Natural killer cell treated with Interleukin-12 subunit alpha and Interleukin-12 subunit beta and Interleukin-15 and Interleukin-18, amount 100 ng/mL, for 72 hours (primary cell): ENCODE results near the gene TEAD1. TPM values are rescaled to one million over a fixed set of nuclear protein-coding genes. Genes with fewer than 3 reads are reported as not detected.
A peak's percentile ranks its signal among the peaks of the same experiment; 100 is the strongest.

Experiments
- ATAC-seq, 2 donors: fragments of 150-1000 bp; cut with Tn5 transposase in 1 of 2; sonication (Bioruptor Pico), chemical (Tn5 transposase) in 1 of 2; 2 replicates each; pipeline ENCODE4 v1.10.0; 2021
- DNase-seq: peaks from one replicate; pipeline ENCODE4 v3.0.0; 2022; ENCODE audit warnings: low spot score
- H3K27ac Mint-ChIP-seq, 2 donors: 1 replicate in 1 of 2; 2 replicates in 1 of 2; pipeline ENCODE4 v1.8.0; 2022; ENCODE audit warnings: mixed read lengths in 2 of 2, mild to moderate bottlenecking in 1 of 2, moderate library complexity in 1 of 2
- H3K27me3 Mint-ChIP-seq, 2 donors: 1 replicate in 1 of 2; 2 replicates in 1 of 2; pipeline ENCODE4 v1.8.0; 2022; ENCODE audit warnings: mixed read lengths in 2 of 2
- H3K36me3 Mint-ChIP-seq: one replicate; pipeline ENCODE4 v1.8.0; 2022; ENCODE audit warnings: mixed read lengths
- H3K4me1 Mint-ChIP-seq, 2 donors: 1 replicate in 1 of 2; 2 replicates in 1 of 2; pipeline ENCODE4 v1.8.0; 2022; ENCODE audit warnings: low read depth in 2 of 2, mixed read lengths in 2 of 2, mild to moderate bottlenecking in 1 of 2
- H3K4me3 Mint-ChIP-seq: one replicate; pipeline ENCODE4 v1.8.0; 2022; ENCODE audit warnings: mixed read lengths
- H3K9me3 Mint-ChIP-seq: 2 replicates; pipeline ENCODE4 v1.8.0; 2022; ENCODE audit warnings: mixed read lengths
- total RNA-seq, 2 donors: library from RNA; stranded (reverse); gene quantifications; one replicate each; pipeline ENCODE4 v1.2.3, GENCODE V29; 2022

The TEAD1 gene
- total RNA-seq, result under 1 TPM in 1 of 2 donors, not detected in 1; 0.06 TPM

DNA sequence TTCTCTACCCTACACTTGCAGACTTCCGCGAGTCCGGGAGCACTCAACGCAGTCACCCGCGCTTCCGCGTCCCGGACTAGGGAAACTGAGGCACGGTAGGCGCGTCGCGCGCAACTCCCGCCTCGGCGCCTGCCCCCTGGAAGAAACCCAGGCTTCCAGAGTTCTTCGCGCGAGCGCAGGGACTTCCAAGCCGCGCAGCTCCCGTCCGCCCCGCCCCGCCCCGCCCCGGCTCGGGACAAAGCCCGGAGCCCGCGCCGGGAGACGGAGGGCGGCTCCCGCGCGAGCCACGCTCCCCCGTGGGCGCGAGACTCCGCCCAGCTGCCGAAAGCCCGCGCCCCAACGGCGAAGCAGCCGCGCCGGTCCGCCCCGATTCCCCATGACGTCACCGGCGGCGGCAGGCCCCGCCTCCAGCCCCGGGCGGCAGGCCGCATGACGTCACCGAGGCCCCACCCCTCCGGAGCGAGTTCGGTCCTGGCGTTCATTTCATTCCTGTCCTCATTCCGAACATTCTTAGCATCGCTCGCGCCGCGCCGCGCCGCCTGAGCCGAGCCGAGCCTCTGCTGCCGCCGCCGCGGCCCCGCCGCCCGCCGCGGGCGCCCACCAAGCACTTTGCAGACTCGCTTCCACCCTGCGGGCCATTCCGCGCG lies at the start of gene TEAD1:
TEAD1 (plus strand) TSS at position 498 of the 647 bp plus-strand sequence.
- DNase-seq (peak; percentile 87), ATAC-seq (peak; percentile 88 to 94)
- Mint-ChIP-seq H3K4me1 (peaks cover 5% of the 10 kb centered on the region in 2 donors), H3K36me3 (peaks cover 7% of the 10 kb centered on the region), H3K9me3 (peaks cover 6% of the 10 kb centered on the region), H3K4me3 (peak within 1 kb of the TSS; percentile 78), H3K27ac (no peak within 1 kb of the TSS), H3K27me3 (peaks cover 34 to 66% of the 10 kb centered on the region in 2 donors)

DNA sequence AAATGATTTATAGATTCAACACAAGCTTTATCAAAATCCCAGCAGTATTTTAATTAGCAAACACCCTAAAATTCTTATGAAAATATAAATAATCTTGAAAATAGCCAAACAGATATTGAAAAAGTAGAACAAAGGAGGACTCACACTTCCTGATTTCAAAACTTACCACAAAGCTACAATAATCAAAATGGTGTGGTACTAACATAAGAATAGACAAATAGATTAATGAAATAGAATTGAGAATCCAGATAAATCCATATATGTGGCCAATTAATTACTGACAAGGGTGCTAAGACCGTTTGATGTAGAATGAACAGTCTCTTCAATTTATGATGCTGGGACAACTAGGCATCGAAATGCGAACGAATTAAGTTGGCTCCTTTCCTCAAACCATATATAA lies 49.6 kb upstream of the TEAD1 start:
- no peak for ATAC-seq
- Mint-ChIP-seq H3K4me1 (no peaks in the 10 kb centered on the region), H3K9me3 (peaks cover 11% of the 10 kb centered on the region), H3K4me3 (no peak overlapping the region), H3K27me3 (peaks cover 4 to 9% of the 10 kb centered on the region in 2 donors), H3K27ac (no peak overlapping the region), H3K36me3 (peaks cover 6% of the 10 kb centered on the region)
- DNase-seq, result no peak

DNA sequence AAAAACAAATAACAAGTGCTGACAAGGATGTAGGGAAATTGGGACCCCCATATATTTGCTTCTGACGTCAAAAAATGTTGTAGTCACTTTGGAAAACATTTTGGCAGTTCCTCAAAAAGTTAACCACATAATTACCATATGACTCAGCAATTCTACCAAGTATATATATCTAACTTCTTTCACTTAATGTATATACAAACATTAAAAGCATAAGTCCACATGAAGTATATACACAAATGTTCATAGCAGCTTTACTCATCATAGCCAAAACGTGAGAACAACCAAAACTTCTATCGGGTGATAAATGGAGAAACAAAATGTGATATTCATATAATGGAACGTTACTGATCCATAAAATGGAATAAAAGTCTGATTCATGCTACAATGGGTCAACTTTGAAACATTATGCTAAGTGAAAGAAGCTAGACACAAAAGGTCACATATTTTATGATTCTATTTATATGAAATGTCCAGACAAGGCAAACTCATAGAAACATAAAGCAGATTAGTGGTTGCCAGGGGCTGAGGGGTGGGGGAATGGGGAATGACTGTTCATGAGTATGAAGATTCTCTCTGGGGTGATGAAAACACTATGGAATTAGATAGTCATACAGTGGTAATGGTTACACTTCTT lies 48.7 kb upstream of the TEAD1 start:
- H3K36me3 Mint-ChIP-seq, result peaks cover 3% of the 10 kb centered on the region
- no peaks in the 10 kb centered on the region for H3K4me1 Mint-ChIP-seq
- H3K4me3 Mint-ChIP-seq, result no peak overlapping the region
- peaks cover 10% of the 10 kb centered on the region for H3K9me3 Mint-ChIP-seq
- ATAC-seq (no peak), DNase-seq (no peak)
- H3K27ac Mint-ChIP-seq, result no peak overlapping the region
- H3K27me3 Mint-ChIP-seq, result peaks cover 4 to 9% of the 10 kb centered on the region in 2 donors

DNA sequence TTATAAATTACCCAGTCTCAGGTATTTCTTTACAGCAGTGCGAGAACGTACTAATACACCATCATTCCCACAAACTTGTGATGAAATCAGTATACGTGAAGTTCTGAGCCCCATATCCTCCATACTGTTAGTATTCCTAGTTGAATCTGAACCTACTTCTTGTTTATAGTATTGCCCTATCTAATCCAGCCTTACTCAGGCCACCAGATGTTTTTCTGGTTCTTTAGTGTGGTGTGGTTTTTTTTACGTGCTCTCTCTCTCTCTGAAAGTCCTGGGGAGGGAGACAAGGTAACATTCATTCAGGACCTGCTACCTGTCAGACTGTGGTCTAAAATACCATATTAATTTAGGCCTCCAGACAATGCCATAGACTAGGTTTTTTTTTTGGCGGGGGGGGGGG lies 47.6 kb upstream of the TEAD1 start:
- no peak for ATAC-seq
- Mint-ChIP-seq H3K36me3 (no peaks in the 10 kb centered on the region), H3K4me3 (no peak overlapping the region), H3K27me3 (peaks cover 4 to 13% of the 10 kb centered on the region in 2 donors), H3K4me1 (no peaks in the 10 kb centered on the region), H3K27ac (no peak overlapping the region), H3K9me3 (peaks cover 7% of the 10 kb centered on the region)
- DNase-seq, result no peak

DNA sequence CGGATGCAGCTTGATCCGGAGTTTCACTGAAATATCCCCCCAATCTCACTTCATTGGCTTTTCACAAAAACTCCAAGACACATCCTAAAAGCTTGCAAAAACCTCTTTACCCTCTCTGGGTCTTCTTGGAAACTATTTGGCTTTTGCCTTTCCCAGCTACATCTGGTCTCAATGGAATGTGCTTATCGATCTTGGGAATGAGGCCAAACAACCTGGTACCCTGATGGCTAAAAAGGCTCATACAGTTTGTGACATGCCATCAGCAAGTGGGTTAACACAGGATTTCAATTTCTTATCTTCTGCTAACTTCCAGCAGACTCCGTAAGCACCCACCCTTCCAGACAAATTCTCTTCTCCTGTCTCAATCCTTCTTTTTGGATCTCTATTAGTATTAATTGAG lies 45.9 kb upstream of the TEAD1 start:
- Mint-ChIP-seq H3K27ac (no peak overlapping the region), H3K4me1 (no peaks in the 10 kb centered on the region), H3K27me3 (peaks cover 4 to 13% of the 10 kb centered on the region in 2 donors), H3K4me3 (no peak overlapping the region), H3K36me3 (no peaks in the 10 kb centered on the region), H3K9me3 (peaks cover 3% of the 10 kb centered on the region)
- ATAC-seq (no peak), DNase-seq (no peak)

DNA sequence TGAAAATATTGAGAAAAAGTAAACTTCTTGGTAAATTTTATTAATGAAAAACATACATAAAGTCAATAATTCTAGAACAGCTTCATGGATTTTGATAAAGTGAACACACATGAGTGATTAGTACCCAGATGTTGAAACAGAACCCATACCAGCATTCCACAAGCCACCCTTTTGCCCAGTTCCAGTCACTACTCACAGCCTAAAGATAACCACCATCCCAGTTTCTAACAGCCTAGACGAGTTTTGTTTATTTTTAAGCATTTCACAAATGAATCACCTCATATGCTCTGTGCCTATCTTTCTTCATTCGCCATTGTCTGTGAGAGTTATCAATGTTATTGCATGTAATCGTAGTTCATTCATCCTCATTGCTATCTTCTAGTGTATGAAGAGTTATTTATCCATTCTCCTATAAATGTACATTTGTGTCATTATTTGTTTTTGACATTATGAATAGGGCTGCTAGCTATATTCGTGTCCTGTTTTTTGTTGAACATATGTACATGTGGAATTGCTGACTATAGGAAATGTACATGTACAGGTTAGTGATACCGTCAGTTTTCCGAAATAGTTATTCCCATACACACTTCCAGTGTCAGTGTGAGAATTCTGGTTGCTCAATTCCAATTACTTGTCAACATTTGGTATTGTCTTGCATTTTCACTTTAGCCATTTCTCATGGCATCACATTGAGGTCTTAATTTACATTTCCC lies 44.5 kb upstream of the TEAD1 start:
- DNase-seq, result no peak

DNA sequence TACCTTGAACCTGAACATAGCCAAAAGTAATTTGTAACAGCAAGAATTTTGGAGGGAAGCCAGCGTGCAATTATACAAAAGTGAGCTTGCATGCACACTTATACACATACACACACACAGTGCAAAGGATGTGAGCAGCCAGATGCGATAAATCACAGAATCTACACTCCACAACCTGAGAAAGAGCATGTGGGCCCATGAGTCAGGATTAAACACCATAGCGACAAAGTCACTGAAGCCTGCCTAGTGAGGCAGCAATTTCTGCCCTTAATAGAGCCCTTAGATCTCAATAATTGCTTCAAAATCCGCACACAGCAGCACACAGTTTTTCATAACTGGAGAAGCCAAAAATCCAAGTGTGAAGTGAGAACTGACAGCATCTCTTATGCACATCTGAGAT lies 42.6 kb upstream of the TEAD1 start:
- DNase-seq, result no peak
- no peak for ATAC-seq
- Mint-ChIP-seq H3K27me3 (peaks cover 4 to 13% of the 10 kb centered on the region in 2 donors), H3K4me1 (no peaks in the 10 kb centered on the region), H3K36me3 (no peaks in the 10 kb centered on the region), H3K9me3 (no peaks in the 10 kb centered on the region), H3K4me3 (no peak overlapping the region), H3K27ac (no peak overlapping the region)

More for the DNA sequence above, 44.5 kb upstream of the TEAD1 start:
- no peaks in the 10 kb centered on the region for H3K36me3 Mint-ChIP-seq
- H3K4me3 Mint-ChIP-seq, result no peak overlapping the region
- peaks cover 4 to 13% of the 10 kb centered on the region in 2 donors for H3K27me3 Mint-ChIP-seq
- no peak overlapping the region for H3K27ac Mint-ChIP-seq
- no peak for ATAC-seq
- no peaks in the 10 kb centered on the region for H3K4me1 Mint-ChIP-seq
- peaks cover 3% of the 10 kb centered on the region for H3K9me3 Mint-ChIP-seq

DNA sequence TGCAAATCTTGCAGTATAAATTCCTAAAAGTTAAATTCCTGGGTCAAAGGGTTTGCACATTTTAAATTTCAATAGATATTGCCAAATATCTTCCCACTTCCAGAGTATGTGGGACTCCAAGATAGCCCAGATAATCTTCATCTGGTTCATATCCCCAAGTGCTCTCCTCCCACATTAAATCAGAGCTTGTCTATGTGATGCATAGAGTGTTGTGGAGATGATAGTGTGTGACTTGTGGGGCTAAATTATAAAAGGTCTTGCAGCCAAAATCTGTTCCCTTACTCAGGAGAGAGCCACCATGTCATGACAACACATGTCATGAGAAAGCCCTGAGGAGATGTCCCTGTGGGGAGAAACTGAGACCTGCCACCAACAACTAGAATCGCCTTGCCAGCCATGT lies 39.9 kb upstream of the TEAD1 start:
- Mint-ChIP-seq H3K4me3 (no peak overlapping the region), H3K4me1 (no peaks in the 10 kb centered on the region), H3K27ac (no peak overlapping the region), H3K27me3 (peaks cover 7 to 18% of the 10 kb centered on the region in 2 donors), H3K9me3 (no peaks in the 10 kb centered on the region), H3K36me3 (no peaks in the 10 kb centered on the region)
- ATAC-seq (no peak), DNase-seq (no peak)

DNA sequence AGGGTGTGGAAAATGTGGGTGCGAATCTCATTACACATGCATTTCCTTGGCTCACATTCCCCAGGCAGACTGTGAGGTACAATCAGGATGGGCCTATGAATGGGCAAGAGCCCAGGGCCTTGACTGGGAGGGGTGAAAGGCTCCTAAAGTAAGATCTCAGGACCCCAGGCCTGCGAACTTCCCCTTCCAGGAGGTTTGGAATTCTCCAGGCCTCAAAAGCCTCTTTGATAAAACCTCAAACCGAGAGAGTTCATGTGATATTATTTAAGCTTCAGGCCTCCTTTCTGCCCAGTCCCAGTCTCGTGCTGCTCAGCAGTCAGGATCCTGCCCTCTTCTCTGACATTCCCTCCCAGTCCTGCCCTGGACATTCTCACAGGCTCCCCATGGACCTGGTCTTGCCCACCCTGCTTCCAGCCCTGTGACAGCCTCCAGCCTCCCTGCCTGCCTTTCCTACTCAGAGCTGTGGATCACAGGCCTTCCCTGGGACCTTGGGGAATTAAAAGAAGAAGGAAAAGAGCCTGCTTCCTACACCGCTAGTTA lies 37.3 kb upstream of the TEAD1 start:
- no peak for DNase-seq
- no peak for ATAC-seq
- Mint-ChIP-seq H3K4me3 (no peak overlapping the region), H3K9me3 (no peaks in the 10 kb centered on the region), H3K27me3 (peaks cover 3 to 6% of the 10 kb centered on the region in 2 donors), H3K36me3 (no peaks in the 10 kb centered on the region), H3K4me1 (peaks cover 0 to 2% of the 10 kb centered on the region in 2 donors), H3K27ac (no peak overlapping the region)

DNA sequence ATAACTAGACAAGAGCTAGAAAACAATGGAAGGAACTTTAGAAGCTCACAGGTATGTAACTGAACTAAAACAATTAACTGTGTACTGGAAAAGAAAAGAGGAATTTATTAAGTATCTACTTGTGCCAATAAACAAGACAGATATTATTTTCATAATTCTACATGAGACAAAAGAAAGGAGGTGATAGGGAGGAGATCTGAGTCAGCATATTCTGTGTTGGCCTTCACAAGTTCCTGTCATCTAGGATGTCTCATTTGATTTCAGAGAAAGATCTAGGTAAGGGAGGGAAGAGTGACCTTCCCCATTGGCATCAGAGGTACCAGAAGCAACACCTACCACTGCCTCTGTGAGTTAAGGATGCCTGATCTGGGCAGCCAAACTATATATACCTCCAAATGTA lies 34.8 kb upstream of the TEAD1 start:
- Mint-ChIP-seq H3K4me3 (no peak overlapping the region), H3K9me3 (no peaks in the 10 kb centered on the region), H3K36me3 (no peaks in the 10 kb centered on the region), H3K4me1 (peaks cover 0 to 2% of the 10 kb centered on the region in 2 donors), H3K27ac (no peak overlapping the region), H3K27me3 (peaks cover 7 to 15% of the 10 kb centered on the region in 2 donors)
- no peak for ATAC-seq
- DNase-seq, result no peak

DNA sequence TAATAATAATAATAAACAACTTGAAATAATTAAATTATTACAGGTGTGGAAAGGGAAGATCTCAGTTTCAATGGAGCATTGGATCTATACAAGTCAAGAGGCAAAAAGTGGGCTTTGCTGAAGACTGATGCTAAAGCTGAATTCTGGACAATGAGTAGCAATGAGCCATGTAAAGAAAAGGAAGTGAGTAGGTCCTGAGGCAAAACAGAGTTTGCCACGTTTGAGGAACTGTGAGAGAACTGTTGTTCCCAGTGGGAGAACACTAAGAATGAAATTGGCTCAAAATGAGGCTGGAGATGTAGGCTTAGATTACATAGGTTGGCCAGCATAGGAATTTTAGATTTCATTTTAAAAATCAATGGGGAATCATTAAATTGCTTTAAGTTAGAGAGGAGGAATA lies 33.9 kb upstream of the TEAD1 start:
- no peak for ATAC-seq
- no peaks in the 10 kb centered on the region for H3K36me3 Mint-ChIP-seq
- DNase-seq, result no peak
- H3K4me3 Mint-ChIP-seq, result no peak overlapping the region
- H3K27me3 Mint-ChIP-seq, result peaks cover 9 to 15% of the 10 kb centered on the region in 2 donors
- no peaks in the 10 kb centered on the region for H3K9me3 Mint-ChIP-seq
- peaks cover 0 to 2% of the 10 kb centered on the region in 2 donors for H3K4me1 Mint-ChIP-seq
- H3K27ac Mint-ChIP-seq, result no peak overlapping the region

DNA sequence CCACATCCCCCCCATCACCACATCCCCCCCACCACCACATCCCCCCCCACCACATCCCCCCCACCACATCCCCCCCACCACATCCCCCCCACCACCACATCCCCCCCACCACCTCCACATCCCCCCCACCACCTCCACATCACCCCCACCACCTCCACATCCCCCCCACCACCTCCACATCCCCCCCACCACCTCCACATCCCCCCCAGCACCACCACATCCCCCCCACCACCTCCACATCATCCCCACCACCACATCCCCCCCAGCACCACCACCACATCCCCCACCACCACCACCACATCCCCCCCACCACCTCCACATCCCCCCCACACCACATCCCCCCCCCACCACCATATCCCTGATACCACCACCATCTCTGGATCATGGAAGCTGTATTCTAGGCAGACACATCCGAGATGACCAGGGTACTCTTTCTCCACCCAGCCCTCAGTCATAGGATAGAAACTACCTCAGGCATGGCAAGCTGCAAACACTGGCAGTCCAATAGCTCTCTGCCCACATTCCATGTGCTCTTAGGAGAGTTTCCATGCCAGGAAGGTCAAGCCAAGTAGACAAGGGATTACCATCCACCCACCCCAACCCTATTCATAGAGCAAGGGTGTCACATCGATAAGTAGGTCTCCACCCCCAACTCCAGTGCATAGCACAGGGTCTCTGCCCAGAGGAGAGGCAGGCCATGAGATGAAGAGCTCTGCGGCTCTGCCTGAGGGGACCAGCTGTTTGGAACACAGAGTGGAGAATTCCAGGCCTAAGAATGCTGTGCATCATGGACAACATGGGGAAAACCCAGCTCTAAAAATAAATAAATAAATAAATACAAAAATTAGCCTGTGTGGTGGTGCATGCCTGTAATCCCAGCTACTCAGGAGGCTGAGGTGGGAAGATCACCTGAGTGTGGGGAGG lies 33.0 kb upstream of the TEAD1 start:
- Mint-ChIP-seq H3K4me1 (peaks cover 0 to 2% of the 10 kb centered on the region in 2 donors), H3K36me3 (no peaks in the 10 kb centered on the region), H3K9me3 (no peaks in the 10 kb centered on the region), H3K27me3 (peaks cover 9 to 15% of the 10 kb centered on the region in 2 donors), H3K4me3 (no peak overlapping the region), H3K27ac (no peak overlapping the region)
- no peak for DNase-seq
- no peak for ATAC-seq

DNA sequence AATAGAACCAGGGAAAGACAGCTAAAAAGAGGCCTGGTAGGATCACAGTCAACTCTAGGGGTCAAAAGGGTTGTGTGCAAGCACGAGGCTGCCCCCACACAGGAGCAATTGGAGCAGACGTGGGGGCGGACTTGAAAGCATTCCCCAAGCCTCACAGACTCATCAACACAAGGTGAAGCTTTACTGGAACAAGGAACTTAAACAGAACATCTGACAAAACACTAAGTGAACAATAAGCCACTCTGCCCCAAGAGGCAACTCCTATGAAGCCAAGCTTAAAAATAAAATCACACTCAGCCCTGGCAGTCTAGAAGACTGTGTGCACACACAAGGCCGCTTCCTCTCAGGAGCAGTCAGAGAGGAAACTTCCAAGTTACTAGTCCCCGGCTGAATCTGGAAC lies 32.2 kb upstream of the TEAD1 start:
- DNase-seq, result no peak
- no peak overlapping the region for H3K27ac Mint-ChIP-seq
- H3K9me3 Mint-ChIP-seq, result no peaks in the 10 kb centered on the region
- H3K27me3 Mint-ChIP-seq, result peaks cover 9 to 15% of the 10 kb centered on the region in 2 donors
- H3K4me1 Mint-ChIP-seq, result peaks cover 0 to 2% of the 10 kb centered on the region in 2 donors
- no peaks in the 10 kb centered on the region for H3K36me3 Mint-ChIP-seq
- no peak for ATAC-seq
- H3K4me3 Mint-ChIP-seq, result no peak overlapping the region
